OCI-LY3 (cell line): ENCODE data around the gene HGS.

Experiments used
- H2AFZ ChIP-seq: fragments of 200-600, 300-600 bp; shearing (Covaris generic); 2 replicates; pipeline ENCODE4 v1.6.0; 2014; ENCODE audit warnings: antibody characterized with exemption, low read depth, low read length
- H3K27ac ChIP-seq: fragments of 200-600, 300-600 bp; sonication (generic); 2 replicates; pipeline ENCODE4 v1.5.1; 2014; ENCODE audit warnings: mild to moderate bottlenecking, low read length, moderate library complexity, mixed read lengths
- H3K27me3 ChIP-seq: fragments of 200-600, 300-600 bp; sonication (generic); 2 replicates; pipeline ENCODE4 v1.6.1; 2014; ENCODE audit warnings: low read depth, low read length, mixed read lengths
- H3K36me3 ChIP-seq: fragments of 200-600, 300-600 bp; sonication (generic); replicated peaks from 2 replicates; pipeline ENCODE3; 2014; ENCODE audit warnings: low read depth, low read length, mixed read lengths
- H3K4me1 ChIP-seq: fragments of 300-600, 200-600 bp; sonication (generic); 2 replicates; pipeline ENCODE4 v1.6.1; 2014; ENCODE audit warnings: low read length, mixed read lengths
- H3K4me2 ChIP-seq: fragments of 200-600, 300-600 bp; sonication (generic); 2 replicates; pipeline ENCODE4 v1.6.1; 2014; ENCODE audit warnings: low read length, mixed read lengths
- H3K4me3 ChIP-seq: fragments of 300-600, 200-600 bp; sonication (generic); 2 replicates; pipeline ENCODE4 v1.5.1; 2014; ENCODE audit warnings: antibody characterized with exemption, mild to moderate bottlenecking, low read length, moderate library complexity
- H3K79me2 ChIP-seq: fragments of 300-600, 200-600 bp; shearing (Covaris generic); 2 replicates; pipeline ENCODE4 v1.6.1; 2014; ENCODE audit warnings: mild to moderate bottlenecking, low read length, mixed read lengths
- H3K9ac ChIP-seq: fragments of 300-600, 200-600 bp; shearing (Covaris generic); 2 replicates; pipeline ENCODE4 v1.6.0; 2014; ENCODE audit warnings: mild to moderate bottlenecking, low read length, moderate library complexity
- H3K9me3 ChIP-seq: fragments of 200-600, 300-600 bp; shearing (Covaris generic); 2 replicates; pipeline ENCODE4 v1.6.1; 2014; ENCODE audit warnings: low read length, mixed read lengths; ENCODE audit not compliant: insufficient read depth
- H4K20me1 ChIP-seq: fragments of 200-600, 300-600 bp; sonication (generic); 2 replicates; pipeline ENCODE4 v1.6.1; 2016; ENCODE audit warnings: low read length, mixed read lengths; ENCODE audit not compliant: insufficient read depth
- EZH2phosphoT487 ChIP-seq: fragments of 200-600 bp; shearing (Covaris generic); IDR thresholded peaks from 2 replicates; pipeline ENCODE4 v1.6.1; 2018; ENCODE audit warnings: antibody characterized with exemption, mixed run types, low read depth
- TF ChIP-seq, protein P1 (sequence below): fragments of 200-600, 300-600 bp; sonication (generic); IDR thresholded peaks from 2 replicates; pipeline ENCODE4 v1.5.1; 2014; ENCODE audit warnings: antibody characterized with exemption, low read length, low read depth

HGS gene

DNA sequence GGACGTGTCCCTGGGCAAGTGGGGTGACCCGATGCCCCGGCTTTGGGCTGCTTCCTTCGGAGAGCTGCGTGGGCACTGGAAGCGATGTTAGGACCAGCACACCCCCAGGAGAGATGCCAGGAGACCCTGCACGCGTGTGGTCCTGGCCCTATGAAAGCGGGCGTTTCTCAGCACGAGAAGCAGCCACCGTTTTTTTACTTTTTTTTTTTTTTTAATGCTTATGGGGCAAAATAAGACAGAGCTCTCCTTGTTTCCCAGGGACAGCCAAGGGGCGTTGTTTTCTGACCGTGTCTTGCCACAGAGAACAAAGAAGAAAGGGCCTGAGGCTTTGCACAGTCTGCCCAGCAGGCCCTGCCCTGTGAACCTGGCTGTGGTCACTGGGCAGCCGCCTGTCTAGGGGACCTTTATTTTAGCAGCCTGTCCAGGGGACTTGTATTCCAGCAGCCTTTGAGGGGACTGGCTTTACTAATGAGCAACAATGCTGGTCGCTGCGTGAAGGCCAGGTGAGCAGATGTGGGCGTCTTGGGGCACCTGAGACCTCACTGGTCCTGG, 29.3 kb downstream of the HGS start:
- H4K20me1 ChIP-seq = peaks cover 5% of the 10 kb centered on the region; the same call in 1 of the 2 replicates
- H3K4me3 ChIP-seq = peak overlapping the region; percentile 84
- H3K79me2 ChIP-seq = peaks cover 26% of the 10 kb centered on the region
- H2AFZ ChIP-seq = no peak overlapping the region
- H3K9ac ChIP-seq = peak overlapping the region; percentile 62
- TF ChIP-seq EZH2phosphoT487 = no peak
- TF ChIP-seq, protein P1, sequence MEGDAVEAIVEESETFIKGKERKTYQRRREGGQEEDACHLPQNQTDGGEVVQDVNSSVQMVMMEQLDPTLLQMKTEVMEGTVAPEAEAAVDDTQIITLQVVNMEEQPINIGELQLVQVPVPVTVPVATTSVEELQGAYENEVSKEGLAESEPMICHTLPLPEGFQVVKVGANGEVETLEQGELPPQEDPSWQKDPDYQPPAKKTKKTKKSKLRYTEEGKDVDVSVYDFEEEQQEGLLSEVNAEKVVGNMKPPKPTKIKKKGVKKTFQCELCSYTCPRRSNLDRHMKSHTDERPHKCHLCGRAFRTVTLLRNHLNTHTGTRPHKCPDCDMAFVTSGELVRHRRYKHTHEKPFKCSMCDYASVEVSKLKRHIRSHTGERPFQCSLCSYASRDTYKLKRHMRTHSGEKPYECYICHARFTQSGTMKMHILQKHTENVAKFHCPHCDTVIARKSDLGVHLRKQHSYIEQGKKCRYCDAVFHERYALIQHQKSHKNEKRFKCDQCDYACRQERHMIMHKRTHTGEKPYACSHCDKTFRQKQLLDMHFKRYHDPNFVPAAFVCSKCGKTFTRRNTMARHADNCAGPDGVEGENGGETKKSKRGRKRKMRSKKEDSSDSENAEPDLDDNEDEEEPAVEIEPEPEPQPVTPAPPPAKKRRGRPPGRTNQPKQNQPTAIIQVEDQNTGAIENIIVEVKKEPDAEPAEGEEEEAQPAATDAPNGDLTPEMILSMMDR = no peak
- H3K4me2 ChIP-seq = peak overlapping the region; percentile 97
- H3K4me1 ChIP-seq = peaks cover 19% of the 10 kb centered on the region
- H3K9me3 ChIP-seq = no peaks in the 10 kb centered on the region
- H3K36me3 ChIP-seq = peaks cover 10% of the 10 kb centered on the region
- H3K27me3 ChIP-seq = no peaks in the 10 kb centered on the region
- no peak overlapping the region for H3K27ac ChIP-seq

DNA sequence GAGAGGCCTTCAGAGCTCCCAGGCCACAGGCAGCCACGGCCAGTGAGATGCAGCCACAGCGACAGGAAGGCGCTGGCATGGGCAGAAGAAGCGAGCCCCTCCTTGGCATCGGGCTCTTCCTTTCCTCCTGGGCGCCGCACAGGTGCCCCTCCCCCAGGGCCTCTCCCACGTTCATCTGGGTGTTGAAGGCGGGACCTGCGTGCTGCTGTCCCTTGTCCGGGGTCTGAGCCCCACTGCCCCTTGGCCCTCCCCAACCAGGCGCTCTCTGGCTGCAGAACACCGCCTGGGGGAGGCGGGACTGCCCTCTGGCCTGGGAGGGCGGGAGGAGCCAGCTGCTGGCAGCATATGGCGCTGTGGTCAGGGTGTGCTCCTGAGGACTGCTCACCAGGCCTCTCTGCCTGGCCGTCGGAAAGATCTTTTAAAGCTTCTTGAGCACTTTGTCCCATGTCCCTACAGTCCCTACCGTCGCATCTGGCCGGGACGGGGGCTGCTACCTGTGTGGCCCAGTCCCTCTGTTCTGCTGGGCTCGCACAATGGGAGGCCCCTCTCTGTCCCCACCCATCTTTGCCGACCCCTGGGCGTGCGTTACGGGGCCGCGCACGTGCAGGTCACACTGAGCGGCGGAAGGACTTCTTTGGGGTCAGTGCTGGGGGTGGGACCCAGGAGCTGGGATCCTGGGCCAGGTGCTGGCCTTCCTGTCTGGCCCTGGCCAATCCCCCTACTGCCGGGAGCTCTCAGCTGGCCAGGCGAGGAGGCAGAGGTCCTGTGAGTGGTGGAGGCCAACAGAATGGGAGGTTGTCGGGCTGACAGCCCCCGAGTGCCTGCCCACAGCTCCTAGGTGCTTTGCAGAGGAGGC, 30.0 kb downstream of the HGS start:
- no peak overlapping the region for H3K27ac ChIP-seq
- peaks cover 4% of the 10 kb centered on the region for H3K36me3 ChIP-seq
- peaks cover 19% of the 10 kb centered on the region for H3K4me1 ChIP-seq
- peak overlapping the region; percentile 97 for H3K4me2 ChIP-seq
- H3K27me3 ChIP-seq = no peaks in the 10 kb centered on the region
- peak overlapping the region; percentile 84 for H3K4me3 ChIP-seq
- no peaks in the 10 kb centered on the region for H3K9me3 ChIP-seq
- H3K9ac ChIP-seq = peak overlapping the region; percentile 62; the same call in 1 of the 2 replicates
- H3K79me2 ChIP-seq = peaks cover 26% of the 10 kb centered on the region
- no peak overlapping the region for H2AFZ ChIP-seq
- TF ChIP-seq, protein P1 = no peak
- TF ChIP-seq EZH2phosphoT487 = no peak
- peaks cover 5% of the 10 kb centered on the region; the same call in 1 of the 2 replicates for H4K20me1 ChIP-seq

DNA sequence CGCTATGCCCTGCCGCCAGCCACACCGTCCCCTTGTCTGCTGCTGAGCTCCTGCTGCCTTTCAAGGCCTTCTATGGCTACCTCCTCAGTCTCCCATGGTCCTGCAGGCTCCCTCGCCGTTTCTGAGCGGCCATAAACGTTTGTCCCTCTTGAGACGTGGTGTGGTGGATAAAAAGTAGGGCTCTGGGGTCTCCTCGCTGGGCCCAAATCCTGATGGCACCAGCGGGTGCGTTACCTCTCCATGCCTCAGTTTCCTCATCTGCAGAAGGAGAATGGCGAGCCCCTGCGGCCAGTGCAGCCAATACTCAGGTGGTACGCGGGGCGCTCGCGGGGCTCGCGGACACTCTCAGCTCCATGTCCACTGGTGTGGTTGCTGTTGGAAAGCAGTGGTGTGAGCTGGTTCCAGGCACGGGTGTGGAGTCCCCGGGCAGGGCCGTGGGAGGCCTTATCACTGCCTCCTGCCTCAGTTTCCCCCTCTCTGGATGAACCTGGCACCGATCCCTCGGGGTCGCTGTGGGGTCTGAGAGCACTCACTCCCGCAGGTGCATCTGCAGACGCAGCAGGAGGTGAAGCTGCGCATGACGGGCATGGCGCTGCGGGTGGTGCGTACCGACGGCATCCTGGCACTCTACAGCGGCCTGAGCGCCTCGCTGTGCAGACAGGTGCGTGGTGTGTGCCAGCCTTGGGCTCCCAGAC, 30.7 kb downstream of the HGS start:
- Histone ChIP-seq H3K4me1 (peaks cover 19% of the 10 kb centered on the region), H3K27ac (no peak overlapping the region), H3K4me3 (no peak overlapping the region), H3K27me3 (no peaks in the 10 kb centered on the region), H3K9me3 (no peaks in the 10 kb centered on the region), H3K4me2 (no peak overlapping the region), H2AFZ (no peak overlapping the region), H3K36me3 (peaks cover 4% of the 10 kb centered on the region), H4K20me1 (peaks cover 5% of the 10 kb centered on the region; the same call in 1 of the 2 replicates), H3K9ac (no peak overlapping the region), H3K79me2 (peaks cover 26% of the 10 kb centered on the region)
- TF ChIP-seq, protein P1 = no peak
- TF ChIP-seq EZH2phosphoT487 = no peak
